K562 (cell line): ENCODE data around the gene PIK3R4.

Experiments used
- CBX1 ChIP-seq: sonication (generic); IDR thresholded peaks from 2 replicates; pipeline ENCODE4 v1.6.1; 2016; ENCODE audit warnings: antibody characterized with exemption, low read depth, mild to moderate bottlenecking
- CTCF ChIP-seq, 3 experiments: IDR thresholded peaks in 2 of 3; conservative IDR thresholded peaks in 1 of 3; 2 replicates each; pipeline ENCODE4 v1.5.1; 2011 to 2012; ENCODE audit warnings: low read length in 3 of 3, mild to moderate bottlenecking in 3 of 3, control low read depth in 2 of 3, improper control_type of control experiment in 1 of 3, inconsistent platforms in 1 of 3, low read depth in 1 of 3, mixed read lengths in 1 of 3, moderate library complexity in 1 of 3; ENCODE audit not compliant: insufficient read depth in 2 of 3
- CTCFL ChIP-seq: IDR thresholded peaks from 2 replicates; pipeline ENCODE4 v1.6.1; 2011; ENCODE audit warnings: borderline replicate concordance, low read depth, mild to moderate bottlenecking, moderate library complexity, low read length; ENCODE audit not compliant: insufficient read depth, poor library complexity, severe bottlenecking
- ELK1 ChIP-seq: sonication (generic); formaldehyde crosslinking; IDR thresholded peaks from 2 replicates; pipeline ENCODE4 v1.8.1; 2022; ENCODE audit warnings: missing genetic modification reagents
- RBBP5 ChIP-seq: fragments of 200-600 bp; sonication (generic); IDR thresholded peaks from 2 replicates; pipeline ENCODE4 v1.6.1; 2012; ENCODE audit warnings: borderline replicate concordance, mild to moderate bottlenecking, low read length, control low read depth, inconsistent platforms; ENCODE audit not compliant: insufficient read depth, poor library complexity, severe bottlenecking
- RBM25 ChIP-seq: fragments of 200-400 bp; formaldehyde crosslinking; IDR thresholded peaks from 2 replicates; pipeline ENCODE4 v1.6.1; 2018; ENCODE audit warnings: low read length, low read depth, moderate library complexity; ENCODE audit not compliant: severe bottlenecking
- SMARCC2 ChIP-seq: fragments of 450-650 bp; IDR thresholded peaks from 2 replicates; pipeline ENCODE4 v1.6.1; 2017; ENCODE audit warnings: antibody characterized with exemption, moderate library complexity, mild to moderate bottlenecking, low read depth
- SNAPC5 ChIP-seq: fragments of 250-450 bp; sonication (Bioruptor Pico); IDR thresholded peaks from 2 replicates; pipeline ENCODE4 v1.8.0; 2021; ENCODE audit warnings: moderate library complexity, mild to moderate bottlenecking, inconsistent platforms
- TCF7 ChIP-seq: sonication (generic); IDR thresholded peaks from 2 replicates; pipeline ENCODE4 v1.6.1; 2016; ENCODE audit warnings: antibody characterized with exemption, borderline replicate concordance
- ZFP36 ChIP-seq: fragments of 150-350 bp; IDR thresholded peaks from 2 replicates; pipeline ENCODE4 v1.6.1; 2018; ENCODE audit warnings: low read length, low read depth; ENCODE audit not compliant: partially characterized antibody
- ZNF12 ChIP-seq: sonication (generic); formaldehyde crosslinking; IDR thresholded peaks from 2 replicates; pipeline ENCODE4 v1.4.0; 2020; ENCODE audit warnings: mild to moderate bottlenecking, missing genetic modification reagents
- TF ChIP-seq, protein P1 (sequence below): sonication (generic); formaldehyde crosslinking; IDR thresholded peaks from 2 replicates; pipeline ENCODE4 v1.9.0; 2022; ENCODE audit warnings: mild to moderate bottlenecking, missing genetic modification reagents

DNA sequence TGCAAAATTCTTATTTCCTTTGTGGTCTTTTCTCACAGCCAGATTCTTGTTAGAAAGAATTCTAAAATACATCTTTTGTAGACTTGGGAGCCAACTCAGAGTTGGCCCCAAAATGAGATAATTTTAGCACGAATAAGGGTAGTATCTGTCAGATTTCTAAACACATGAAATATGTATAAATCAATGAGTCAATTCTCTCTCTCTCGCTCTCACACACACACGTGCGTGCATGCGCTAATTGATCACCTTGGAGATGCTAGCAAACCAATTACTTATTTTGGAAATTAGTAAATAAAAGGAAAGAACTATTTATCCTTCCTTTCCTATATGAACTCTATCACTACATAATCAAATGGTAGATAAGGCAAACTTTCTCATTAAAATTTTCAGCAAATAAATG is 32.9 kb upstream of the PIK3R4 start:
- TF ChIP-seq ELK1 (CRISPR knock-in tag) = no peak
- no peak for TF ChIP-seq ZNF12 (CRISPR knock-in tag)
- TF ChIP-seq CTCFL = no peak
- TF ChIP-seq SNAPC5 (CRISPR knock-in tag) = no peak
- no peak for TF ChIP-seq CTCF (IDR thresholded peaks at IDR 0.05 in 2 of 3, conservative IDR thresholded peaks at IDR 0.05 in 1 of 3; ENCODE audit: insufficient read depth in 2 of 3, low read depth in 1 of 3, low read length in 3 of 3)
- TF ChIP-seq RBM25 = no peak
- TF ChIP-seq RBBP5 = no peak
- TF ChIP-seq ZFP36 = no peak
- no peak for TF ChIP-seq TCF7
- TF ChIP-seq SMARCC2 = no peak
- TF ChIP-seq, protein P1, sequence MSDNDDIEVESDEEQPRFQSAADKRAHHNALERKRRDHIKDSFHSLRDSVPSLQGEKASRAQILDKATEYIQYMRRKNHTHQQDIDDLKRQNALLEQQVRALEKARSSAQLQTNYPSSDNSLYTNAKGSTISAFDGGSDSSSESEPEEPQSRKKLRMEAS = no peak
- no peak for TF ChIP-seq CBX1
